ENCODE measurements around the gene RAD51C.
"Not testable (repeated sequence)": the region's sequence is repeated elsewhere in the genome, so short reads cannot be mapped to it uniquely, and the experiment has no call there.

The RAD51C gene

GRCh38 chr17:58669853-58670252 is 22.5 kb upstream of the RAD51C start:
- peak; percentile 30 for DNase-seq (ENCODE audit: low read depth)
- H3K4me3 ChIP-seq (replicated peaks; ENCODE audit: low read depth, low read length), result no peak overlapping the region
- TF ChIP-seq, protein P1, sequence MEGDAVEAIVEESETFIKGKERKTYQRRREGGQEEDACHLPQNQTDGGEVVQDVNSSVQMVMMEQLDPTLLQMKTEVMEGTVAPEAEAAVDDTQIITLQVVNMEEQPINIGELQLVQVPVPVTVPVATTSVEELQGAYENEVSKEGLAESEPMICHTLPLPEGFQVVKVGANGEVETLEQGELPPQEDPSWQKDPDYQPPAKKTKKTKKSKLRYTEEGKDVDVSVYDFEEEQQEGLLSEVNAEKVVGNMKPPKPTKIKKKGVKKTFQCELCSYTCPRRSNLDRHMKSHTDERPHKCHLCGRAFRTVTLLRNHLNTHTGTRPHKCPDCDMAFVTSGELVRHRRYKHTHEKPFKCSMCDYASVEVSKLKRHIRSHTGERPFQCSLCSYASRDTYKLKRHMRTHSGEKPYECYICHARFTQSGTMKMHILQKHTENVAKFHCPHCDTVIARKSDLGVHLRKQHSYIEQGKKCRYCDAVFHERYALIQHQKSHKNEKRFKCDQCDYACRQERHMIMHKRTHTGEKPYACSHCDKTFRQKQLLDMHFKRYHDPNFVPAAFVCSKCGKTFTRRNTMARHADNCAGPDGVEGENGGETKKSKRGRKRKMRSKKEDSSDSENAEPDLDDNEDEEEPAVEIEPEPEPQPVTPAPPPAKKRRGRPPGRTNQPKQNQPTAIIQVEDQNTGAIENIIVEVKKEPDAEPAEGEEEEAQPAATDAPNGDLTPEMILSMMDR (IDR thresholded peaks at IDR 0.05; ENCODE audit: low read length, missing control alignments), result no peak

- TF ChIP-seq, protein P1 (IDR thresholded peaks at IDR 0.05; ENCODE audit: low read length, missing control alignments), result no peak
- no peak overlapping the region for H3K4me3 ChIP-seq (replicated peaks; ENCODE audit: low read depth, low read length)
- DNase-seq (ENCODE audit: low read depth), result no peak
Measured at GRCh38 chr17:58671969-58672368, 20.4 kb upstream of the RAD51C start.

DNA sequence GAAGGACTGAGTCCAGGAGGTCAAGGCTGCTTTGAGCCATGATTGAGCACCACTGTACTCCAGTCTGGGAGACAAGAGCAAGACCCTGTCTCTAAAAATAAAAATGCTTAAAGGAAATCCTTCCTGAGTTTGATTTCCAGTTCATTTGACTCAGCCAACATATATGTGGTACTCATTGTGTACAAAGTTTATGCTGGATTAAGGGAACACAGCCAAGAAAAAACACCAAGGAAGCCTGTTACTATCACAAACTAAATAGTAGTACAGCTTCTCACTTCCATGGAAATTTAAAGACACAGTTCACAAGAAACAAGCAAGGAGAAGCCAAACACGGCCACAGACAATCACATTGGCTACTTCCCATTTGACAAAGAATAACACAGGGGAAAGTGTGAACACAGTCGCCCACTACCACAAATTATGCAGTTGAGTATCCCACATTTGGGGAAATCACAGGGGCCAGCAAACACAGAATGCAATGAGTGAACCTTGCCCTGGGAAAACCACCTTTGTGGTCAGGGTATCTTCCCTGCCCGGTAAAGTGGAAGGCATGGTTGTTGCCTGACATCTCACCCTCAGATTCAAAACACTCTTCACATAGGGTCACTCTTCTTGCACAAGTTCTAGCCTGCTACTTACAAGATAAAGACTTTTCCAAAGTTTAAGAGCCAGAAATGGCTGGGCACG is 15.1 kb upstream of the RAD51C start:
- no peak overlapping the region for H3K4me3 ChIP-seq (replicated peaks; ENCODE audit: low read depth, low read length)
- DNase-seq (ENCODE audit: low read depth), result peak; percentile 85
- TF ChIP-seq, protein P1 (IDR thresholded peaks at IDR 0.05; ENCODE audit: low read length, missing control alignments), result no peak

GRCh38 chr17:58678287-58678686 is 14.1 kb upstream of the RAD51C start:
- DNase-seq (ENCODE audit: low read depth); H3K4me3 ChIP-seq (replicated peaks; ENCODE audit: low read depth, low read length): not testable (repeated sequence)

GRCh38 chr17:58679263-58680037 is 13.0 kb upstream of the RAD51C start:
- TF ChIP-seq, protein P1 (IDR thresholded peaks at IDR 0.05; ENCODE audit: low read length, missing control alignments), result no peak
- DNase-seq (ENCODE audit: low read depth), result peak; percentile 91
- H3K4me3 ChIP-seq (replicated peaks; ENCODE audit: low read depth, low read length), result no peak overlapping the region

DNA sequence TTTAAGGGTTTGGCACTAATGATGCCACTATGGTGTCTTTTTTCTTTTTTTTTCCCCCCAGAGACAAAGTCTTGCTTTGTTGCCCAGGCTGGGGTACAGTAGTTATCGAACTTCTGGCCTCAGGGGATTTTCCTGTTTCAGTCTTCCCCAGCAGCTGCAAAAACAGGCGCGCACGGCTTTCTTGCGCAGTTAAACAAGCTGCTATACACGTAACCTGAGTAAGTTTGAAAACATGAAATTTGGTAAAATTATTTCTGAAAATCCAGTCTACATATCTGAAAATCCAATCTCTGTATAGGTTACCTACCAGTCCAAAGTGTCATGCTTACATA is 12.4 kb upstream of the RAD51C start:
- TF ChIP-seq, protein P1 (IDR thresholded peaks at IDR 0.05; ENCODE audit: low read length, missing control alignments), result no peak
- DNase-seq (ENCODE audit: low read depth), result no peak
- no peak overlapping the region for H3K4me3 ChIP-seq (replicated peaks; ENCODE audit: low read depth, low read length)

GRCh38 chr17:58684003-58684402 is 8.4 kb upstream of the RAD51C start:
- DNase-seq (ENCODE audit: low read depth), result no peak
- TF ChIP-seq, protein P1 (IDR thresholded peaks at IDR 0.05; ENCODE audit: low read length, missing control alignments), result no peak
- H3K4me3 ChIP-seq (replicated peaks; ENCODE audit: low read depth, low read length), result no peak overlapping the region

GRCh38 chr17:58684462-58684861 is 7.9 kb upstream of the RAD51C start:
- not testable (repeated sequence) for DNase-seq (ENCODE audit: low read depth); H3K4me3 ChIP-seq (replicated peaks; ENCODE audit: low read depth, low read length)

Measured in fibroblast of pulmonary artery (primary cell).